HFFc6 (cell line): ENCODE results near the gene MED6. TPM values are rescaled to one million over a fixed set of nuclear protein-coding genes. Genes with fewer than 3 reads are reported as not detected.

ENCODE experiments used
- DNase-seq: peaks from one replicate; pipeline ENCODE4 v3.0.0-alpha.2; 2018
- H3K27ac Mint-ChIP-seq: 2 replicates; pipeline ENCODE4 v1.8.0; 2020; ENCODE audit warnings: mild to moderate bottlenecking, mixed read lengths
- H3K27me3 Mint-ChIP-seq: 2 replicates; pipeline ENCODE4 v1.8.0; 2021; ENCODE audit warnings: mild to moderate bottlenecking, moderate library complexity, mixed read lengths; ENCODE audit not compliant: insufficient read depth
- H3K36me3 Mint-ChIP-seq: 2 replicates; pipeline ENCODE4 v1.8.0; 2021; ENCODE audit warnings: low read depth, mixed read lengths
- H3K4me1 Mint-ChIP-seq: 2 replicates; pipeline ENCODE4 v1.8.0; 2020; ENCODE audit warnings: low read depth, mixed read lengths
- H3K4me3 Mint-ChIP-seq: 2 replicates; pipeline ENCODE4 v1.8.0; 2020; ENCODE audit warnings: mild to moderate bottlenecking, moderate library complexity, mixed read lengths
- H3K9me3 Mint-ChIP-seq: 2 replicates; pipeline ENCODE4 v1.8.0; 2020; ENCODE audit warnings: mild to moderate bottlenecking, mixed read lengths
- long read RNA-seq: library from polyadenylated mRNA; unstranded; transcript quantifications from one replicate; pipeline ENCODE4 v2.0.0, GENCODE V29; 2019
- total RNA-seq, 6 experiments: library from RNA; stranded (reverse); fragmentation: NEBNext Ultra II Directional; extraction: Animal tissue kit (Norgen Biotek cat#: 25700); gene quantifications; 2 replicates in 1 of 6; 3 replicates in 5 of 6; pipeline ENCODE4 v1.2.3, GENCODE V29; 2021
- TF ChIP-seq, protein P1 (sequence below): fragments of 200-600 bp; sonication (generic); IDR thresholded peaks from 2 replicates; pipeline ENCODE4 v1.5.0; 2021; ENCODE audit warnings: antibody characterized with exemption, mild to moderate bottlenecking

Gene MED6, protein sequence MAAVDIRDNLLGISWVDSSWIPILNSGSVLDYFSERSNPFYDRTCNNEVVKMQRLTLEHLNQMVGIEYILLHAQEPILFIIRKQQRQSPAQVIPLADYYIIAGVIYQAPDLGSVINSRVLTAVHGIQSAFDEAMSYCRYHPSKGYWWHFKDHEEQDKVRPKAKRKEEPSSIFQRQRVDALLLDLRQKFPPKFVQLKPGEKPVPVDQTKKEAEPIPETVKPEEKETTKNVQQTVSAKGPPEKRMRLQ
- 10 to 100 TPM; 34.5 to 40.6 (median 37.1) TPM for total RNA-seq
- long read RNA-seq, transcript MED6-201 (8 exons, 1,995 nt), result major isoform, 18 of 22 reads
- long read RNA-seq, partial matches to known transcripts, result 1 of 22 reads
- long read RNA-seq, other reads (novel, unspliced or antisense), result 3 of 22 reads

DNA sequence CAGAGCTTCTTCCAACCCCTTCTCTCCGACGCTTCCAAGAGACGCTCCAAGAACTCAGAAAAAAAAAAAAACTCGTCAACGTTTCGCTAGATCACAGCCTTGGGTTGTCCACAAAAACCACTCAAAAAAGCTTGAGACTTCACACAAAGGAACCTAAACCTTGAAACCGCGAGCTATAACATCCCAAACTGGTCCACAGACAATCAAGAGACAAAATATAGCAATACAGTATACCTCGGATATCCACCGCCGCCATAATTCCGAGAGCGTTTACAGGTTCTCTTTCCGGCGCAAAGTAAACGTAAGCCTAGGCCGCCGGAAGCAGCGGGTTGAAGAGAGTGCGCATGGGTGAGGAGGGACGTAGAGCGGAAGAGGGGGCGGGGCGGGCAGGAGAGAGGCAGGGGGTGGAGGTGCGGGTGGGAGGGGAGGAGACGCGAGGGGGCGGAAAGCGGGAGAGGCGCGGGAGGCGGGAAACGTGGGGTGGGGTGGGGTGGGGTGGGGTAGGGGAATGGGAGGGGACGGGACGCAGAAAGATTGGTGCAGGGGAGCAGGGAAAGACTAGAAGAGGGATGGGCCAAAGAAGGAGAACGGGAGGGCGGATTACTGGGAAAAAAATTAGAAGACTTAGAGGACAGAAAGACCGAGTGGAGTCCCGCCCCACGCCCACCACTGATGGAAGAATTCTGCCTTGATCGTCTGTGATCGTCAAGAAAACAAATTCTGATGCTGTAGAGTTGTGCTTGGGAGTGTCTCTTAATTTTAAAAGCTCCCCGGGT is at the start of gene MED6:
Gene MED6, minus strand, starts transcription at position 274 of the 776 bp plus-strand sequence. Its CDS starts 18 bp downstream, at position 256.
- TF ChIP-seq, protein P1, sequence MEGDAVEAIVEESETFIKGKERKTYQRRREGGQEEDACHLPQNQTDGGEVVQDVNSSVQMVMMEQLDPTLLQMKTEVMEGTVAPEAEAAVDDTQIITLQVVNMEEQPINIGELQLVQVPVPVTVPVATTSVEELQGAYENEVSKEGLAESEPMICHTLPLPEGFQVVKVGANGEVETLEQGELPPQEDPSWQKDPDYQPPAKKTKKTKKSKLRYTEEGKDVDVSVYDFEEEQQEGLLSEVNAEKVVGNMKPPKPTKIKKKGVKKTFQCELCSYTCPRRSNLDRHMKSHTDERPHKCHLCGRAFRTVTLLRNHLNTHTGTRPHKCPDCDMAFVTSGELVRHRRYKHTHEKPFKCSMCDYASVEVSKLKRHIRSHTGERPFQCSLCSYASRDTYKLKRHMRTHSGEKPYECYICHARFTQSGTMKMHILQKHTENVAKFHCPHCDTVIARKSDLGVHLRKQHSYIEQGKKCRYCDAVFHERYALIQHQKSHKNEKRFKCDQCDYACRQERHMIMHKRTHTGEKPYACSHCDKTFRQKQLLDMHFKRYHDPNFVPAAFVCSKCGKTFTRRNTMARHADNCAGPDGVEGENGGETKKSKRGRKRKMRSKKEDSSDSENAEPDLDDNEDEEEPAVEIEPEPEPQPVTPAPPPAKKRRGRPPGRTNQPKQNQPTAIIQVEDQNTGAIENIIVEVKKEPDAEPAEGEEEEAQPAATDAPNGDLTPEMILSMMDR, result no peak
- H3K36me3 Mint-ChIP-seq, result peaks cover 5% of the 10 kb centered on the region; the same call in 1 of the 2 replicates

DNA sequence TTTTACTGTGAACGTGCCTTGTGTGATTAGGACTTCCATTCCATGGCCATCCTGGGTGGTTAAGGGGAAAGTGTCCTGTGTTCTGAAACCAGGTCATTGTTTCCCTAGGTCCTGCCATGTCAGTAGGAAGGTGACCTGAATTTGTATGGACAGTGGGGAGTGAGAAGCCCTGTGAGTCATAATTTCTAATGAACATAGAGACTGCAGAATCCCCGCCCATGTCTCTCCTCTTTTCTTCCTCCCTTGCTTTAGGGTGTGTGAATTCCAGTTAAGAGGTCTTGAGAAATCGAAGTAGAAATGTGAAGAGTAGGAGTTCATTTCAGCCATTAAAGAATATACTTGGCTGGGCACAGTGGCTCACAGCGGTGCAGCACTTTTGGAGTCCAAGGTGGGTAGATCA is 49.3 kb upstream of the MED6 start:
- Mint-ChIP-seq H3K4me3 (no peak overlapping the region), H3K4me1 (no peaks in the 10 kb centered on the region), H3K36me3 (no peaks in the 10 kb centered on the region), H3K27me3 (peaks cover 44% of the 10 kb centered on the region), H3K9me3 (no peaks in the 10 kb centered on the region), H3K27ac (no peak overlapping the region)
- TF ChIP-seq, protein P1, result no peak
- DNase-seq, result no peak

More for the DNA sequence above, at the start of gene MED6:
- peak within 1 kb of the TSS; percentile 96 for H3K27ac Mint-ChIP-seq
- H3K4me1 Mint-ChIP-seq, result peaks cover 30% of the 10 kb centered on the region
- peak; percentile 86 for DNase-seq
- H3K9me3 Mint-ChIP-seq, result no peaks in the 10 kb centered on the region
- H3K4me3 Mint-ChIP-seq, result peak within 1 kb of the TSS; percentile 97
- H3K27me3 Mint-ChIP-seq, result no peaks in the 10 kb centered on the region; the same call in 1 of the 2 replicates

DNA sequence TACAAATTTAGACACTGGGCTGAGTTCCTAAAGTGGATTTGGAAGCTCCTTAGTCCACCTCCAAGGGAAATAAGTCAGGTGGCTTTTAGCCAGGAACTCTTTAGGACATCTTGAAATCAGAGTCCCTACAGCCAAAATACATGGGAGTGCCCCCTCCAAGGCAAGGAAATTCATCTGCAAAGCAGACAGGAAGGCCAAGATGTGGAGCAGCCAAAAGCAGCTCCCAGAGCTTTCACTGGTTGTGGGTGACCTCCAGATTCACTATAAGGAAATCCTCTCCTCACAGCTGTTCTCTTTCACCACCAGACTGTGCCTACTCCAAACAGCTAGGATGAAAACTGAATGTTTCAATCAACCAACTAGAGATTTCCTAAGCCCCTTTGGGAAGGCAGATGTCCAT is 47.9 kb upstream of the MED6 start:
- DNase-seq, result no peak
- Mint-ChIP-seq H3K36me3 (no peaks in the 10 kb centered on the region), H3K27ac (no peak overlapping the region), H3K27me3 (peaks cover 46% of the 10 kb centered on the region), H3K9me3 (no peaks in the 10 kb centered on the region), H3K4me3 (no peak overlapping the region), H3K4me1 (no peaks in the 10 kb centered on the region)
- TF ChIP-seq, protein P1, result no peak

DNA sequence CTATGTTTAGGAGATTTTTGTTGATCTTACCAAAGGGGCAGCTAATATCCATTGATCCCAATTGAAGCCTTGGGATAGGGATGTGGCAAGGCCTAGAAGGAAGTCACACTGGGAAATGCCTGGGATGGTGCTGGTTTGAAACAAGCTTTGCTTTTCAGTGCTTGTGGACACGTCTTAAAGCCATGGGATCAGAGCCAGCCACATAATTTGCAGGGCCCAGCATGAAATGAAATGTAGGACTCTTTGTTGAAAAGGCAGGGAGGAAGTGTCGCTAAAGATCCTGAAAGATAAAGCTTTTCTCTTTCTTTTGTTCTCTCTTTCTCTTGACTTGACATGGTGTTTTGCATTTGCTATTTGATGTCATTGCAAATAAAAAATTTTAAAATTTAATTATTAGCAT is 46.2 kb upstream of the MED6 start:
- no peaks in the 10 kb centered on the region for H3K4me1 Mint-ChIP-seq
- TF ChIP-seq, protein P1, result no peak
- no peak overlapping the region for H3K27ac Mint-ChIP-seq
- H3K9me3 Mint-ChIP-seq, result no peaks in the 10 kb centered on the region
- no peak for DNase-seq
- H3K4me3 Mint-ChIP-seq, result no peak overlapping the region
- no peaks in the 10 kb centered on the region for H3K36me3 Mint-ChIP-seq
- peaks cover 52% of the 10 kb centered on the region for H3K27me3 Mint-ChIP-seq

DNA sequence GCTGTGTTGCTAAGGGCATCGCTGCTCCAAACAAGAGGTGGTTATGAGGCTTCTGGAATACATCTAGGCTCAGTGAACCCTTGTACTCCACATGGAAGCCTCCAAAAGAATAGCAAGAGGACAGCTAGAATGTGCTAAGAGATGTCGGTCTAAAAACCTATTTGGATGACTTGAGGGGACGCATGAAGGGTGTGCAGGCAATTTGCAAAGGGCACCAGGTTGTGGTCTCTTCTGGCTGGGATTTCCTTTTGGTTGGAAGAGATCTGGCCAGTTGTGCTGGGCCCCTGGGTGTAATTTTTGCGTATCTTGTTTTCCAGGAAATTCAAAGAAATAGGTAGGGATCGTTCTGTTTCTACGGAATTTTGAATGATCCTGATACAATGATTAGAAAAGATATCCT is 45.4 kb upstream of the MED6 start:
- Mint-ChIP-seq H3K27me3 (peaks cover 53% of the 10 kb centered on the region), H3K27ac (no peak overlapping the region), H3K36me3 (no peaks in the 10 kb centered on the region), H3K9me3 (no peaks in the 10 kb centered on the region), H3K4me3 (no peak overlapping the region), H3K4me1 (peaks cover 6% of the 10 kb centered on the region)
- DNase-seq, result no peak
- TF ChIP-seq, protein P1, result no peak
